ENCODE results near the gene PAK6.

DNA sequence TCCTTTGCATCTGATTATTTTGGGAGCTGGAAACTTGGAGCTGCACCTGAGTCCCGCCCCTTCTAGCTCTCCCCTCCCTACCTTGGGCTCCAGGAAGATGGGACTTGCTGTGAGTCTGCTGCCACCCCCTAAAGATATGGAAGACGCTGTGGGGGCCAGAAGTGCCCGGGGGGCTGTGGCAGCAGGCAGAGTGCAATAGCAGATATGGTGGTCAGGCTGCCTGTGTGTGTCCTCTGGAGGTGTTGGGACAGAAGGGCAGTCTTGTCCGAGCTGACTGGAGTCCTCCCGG is 485 bp downstream of the PAK6 start:
- no peak for TF ChIP-seq CTCF (conservative IDR thresholded peaks at IDR 0.05; ENCODE audit: low read depth, low read length)
- TF ChIP-seq EZH2phosphoT487 (IDR thresholded peaks at IDR 0.05; ENCODE audit: borderline replicate concordance, low read length) = no peak
- no peak for TF ChIP-seq EZH2 (IDR thresholded peaks at IDR 0.05; ENCODE audit: low read length, unreplicated experiment)
